Nephron progenitor cell (in vitro differentiated cells): ENCODE results near the gene CLPTM1L.

Experiments
- DNase-seq: peaks from one replicate; pipeline ENCODE4 v3.0.0; 2021
- H3K27ac Mint-ChIP-seq: 2 replicates; pipeline ENCODE4 v1.8.0; 2021; ENCODE audit warnings: mild to moderate bottlenecking, moderate library complexity, mixed read lengths
- H3K27me3 Mint-ChIP-seq: 2 replicates; pipeline ENCODE4 v1.8.0; 2021; ENCODE audit warnings: mild to moderate bottlenecking, low read depth, mixed read lengths; ENCODE audit not compliant: poor library complexity
- H3K36me3 Mint-ChIP-seq: 2 replicates; pipeline ENCODE4 v1.8.0; 2021; ENCODE audit warnings: low read depth, mixed read lengths
- H3K4me1 Mint-ChIP-seq: 2 replicates; pipeline ENCODE4 v1.8.0; 2021; ENCODE audit warnings: mixed read lengths
- H3K4me3 Mint-ChIP-seq: 2 replicates; pipeline ENCODE4 v1.8.0; 2021; ENCODE audit warnings: mild to moderate bottlenecking, moderate library complexity, mixed read lengths
- H3K9me3 Mint-ChIP-seq: 2 replicates; pipeline ENCODE4 v1.8.0; 2021; ENCODE audit warnings: mild to moderate bottlenecking, moderate library complexity, mixed read lengths
- TF ChIP-seq, protein P1 (sequence below): fragments of 200-600 bp; sonication (generic); IDR thresholded peaks from 2 replicates; pipeline ENCODE4 v1.5.0; 2021; ENCODE audit warnings: antibody characterized with exemption

The CLPTM1L gene

DNA sequence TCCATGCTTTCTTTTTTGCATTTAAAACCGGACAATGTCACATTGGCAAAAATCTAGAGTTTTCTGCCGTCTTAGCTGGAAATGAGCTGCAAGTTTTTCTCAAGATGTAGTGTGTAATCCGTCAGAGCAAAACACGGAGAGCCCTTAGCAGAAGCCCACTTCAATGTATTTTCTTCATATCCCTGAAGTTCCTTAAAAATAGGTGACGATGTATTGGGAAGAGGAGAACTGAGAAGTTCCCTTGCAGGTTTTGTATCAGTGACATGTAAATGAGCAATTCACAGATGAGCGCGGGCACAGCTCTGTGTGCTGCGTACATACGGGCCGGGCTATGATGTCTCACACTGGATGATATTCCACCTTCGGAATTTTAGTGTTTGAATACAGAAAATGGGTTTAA lies 14.8 kb upstream of the CLPTM1L start:
- Mint-ChIP-seq H3K4me3 (no peak overlapping the region), H3K4me1 (peaks cover 5% of the 10 kb centered on the region), H3K9me3 (no peaks in the 10 kb centered on the region), H3K27me3 (peaks cover 36% of the 10 kb centered on the region), H3K27ac (no peak overlapping the region), H3K36me3 (no peaks in the 10 kb centered on the region)
- no peak for DNase-seq
- TF ChIP-seq, protein P1, sequence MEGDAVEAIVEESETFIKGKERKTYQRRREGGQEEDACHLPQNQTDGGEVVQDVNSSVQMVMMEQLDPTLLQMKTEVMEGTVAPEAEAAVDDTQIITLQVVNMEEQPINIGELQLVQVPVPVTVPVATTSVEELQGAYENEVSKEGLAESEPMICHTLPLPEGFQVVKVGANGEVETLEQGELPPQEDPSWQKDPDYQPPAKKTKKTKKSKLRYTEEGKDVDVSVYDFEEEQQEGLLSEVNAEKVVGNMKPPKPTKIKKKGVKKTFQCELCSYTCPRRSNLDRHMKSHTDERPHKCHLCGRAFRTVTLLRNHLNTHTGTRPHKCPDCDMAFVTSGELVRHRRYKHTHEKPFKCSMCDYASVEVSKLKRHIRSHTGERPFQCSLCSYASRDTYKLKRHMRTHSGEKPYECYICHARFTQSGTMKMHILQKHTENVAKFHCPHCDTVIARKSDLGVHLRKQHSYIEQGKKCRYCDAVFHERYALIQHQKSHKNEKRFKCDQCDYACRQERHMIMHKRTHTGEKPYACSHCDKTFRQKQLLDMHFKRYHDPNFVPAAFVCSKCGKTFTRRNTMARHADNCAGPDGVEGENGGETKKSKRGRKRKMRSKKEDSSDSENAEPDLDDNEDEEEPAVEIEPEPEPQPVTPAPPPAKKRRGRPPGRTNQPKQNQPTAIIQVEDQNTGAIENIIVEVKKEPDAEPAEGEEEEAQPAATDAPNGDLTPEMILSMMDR: no peak

DNA sequence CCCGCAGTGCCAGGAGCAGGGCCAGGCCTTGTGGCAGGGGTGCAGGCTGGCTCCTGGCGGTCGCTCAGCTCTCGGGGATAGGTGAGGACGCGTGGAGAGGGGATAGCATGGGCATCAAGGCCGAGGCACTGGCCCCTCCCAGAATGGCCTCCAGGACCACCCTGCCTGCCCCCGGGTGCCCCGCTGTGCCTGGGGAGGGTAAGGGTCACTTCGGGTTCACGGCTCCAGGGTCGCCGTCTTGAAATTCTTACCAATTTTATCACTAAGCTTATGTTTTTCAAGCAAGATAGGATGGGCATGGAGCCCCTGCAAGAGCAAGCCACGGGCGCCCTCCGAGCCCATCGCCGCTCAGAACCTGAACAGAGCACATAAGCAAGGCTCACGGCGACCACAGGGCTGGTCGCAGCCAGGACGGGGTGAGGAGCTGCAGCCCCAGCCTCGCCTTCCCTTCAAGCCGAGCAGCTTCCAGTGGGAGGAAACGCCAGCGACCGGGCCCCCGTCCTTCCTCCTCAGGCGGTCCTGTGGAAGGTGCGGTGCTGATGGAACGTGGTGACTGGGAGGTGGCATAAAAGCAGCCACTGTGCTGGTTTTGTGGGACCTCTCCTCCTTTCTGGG lies 14.2 kb upstream of the CLPTM1L start:
- TF ChIP-seq, protein P1: no peak
- Mint-ChIP-seq H3K4me3 (no peak overlapping the region), H3K9me3 (no peaks in the 10 kb centered on the region), H3K36me3 (no peaks in the 10 kb centered on the region), H3K27me3 (peaks cover 30% of the 10 kb centered on the region), H3K4me1 (peaks cover 5% of the 10 kb centered on the region), H3K27ac (no peak overlapping the region)
- DNase-seq: no peak

DNA sequence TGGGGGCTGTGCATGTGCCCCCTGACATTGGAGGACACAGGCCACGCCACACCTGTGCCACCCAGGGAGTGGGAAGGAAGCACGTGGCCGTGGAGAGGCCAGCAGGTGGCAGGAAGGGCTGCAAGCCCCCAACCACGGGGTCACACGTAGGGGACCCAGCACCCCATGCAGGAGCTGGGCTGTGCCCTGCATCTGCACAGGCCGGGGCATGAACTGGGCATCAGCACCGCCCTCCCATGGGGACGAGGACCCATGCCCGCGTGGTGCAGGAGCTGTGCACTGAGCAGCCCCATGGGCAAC lies 13.8 kb upstream of the CLPTM1L start:
- Mint-ChIP-seq H3K27me3 (peaks cover 29% of the 10 kb centered on the region), H3K4me3 (no peak overlapping the region), H3K9me3 (no peaks in the 10 kb centered on the region), H3K36me3 (no peaks in the 10 kb centered on the region), H3K4me1 (peaks cover 5% of the 10 kb centered on the region), H3K27ac (no peak overlapping the region)
- TF ChIP-seq, protein P1: no peak
- DNase-seq: no peak

DNA sequence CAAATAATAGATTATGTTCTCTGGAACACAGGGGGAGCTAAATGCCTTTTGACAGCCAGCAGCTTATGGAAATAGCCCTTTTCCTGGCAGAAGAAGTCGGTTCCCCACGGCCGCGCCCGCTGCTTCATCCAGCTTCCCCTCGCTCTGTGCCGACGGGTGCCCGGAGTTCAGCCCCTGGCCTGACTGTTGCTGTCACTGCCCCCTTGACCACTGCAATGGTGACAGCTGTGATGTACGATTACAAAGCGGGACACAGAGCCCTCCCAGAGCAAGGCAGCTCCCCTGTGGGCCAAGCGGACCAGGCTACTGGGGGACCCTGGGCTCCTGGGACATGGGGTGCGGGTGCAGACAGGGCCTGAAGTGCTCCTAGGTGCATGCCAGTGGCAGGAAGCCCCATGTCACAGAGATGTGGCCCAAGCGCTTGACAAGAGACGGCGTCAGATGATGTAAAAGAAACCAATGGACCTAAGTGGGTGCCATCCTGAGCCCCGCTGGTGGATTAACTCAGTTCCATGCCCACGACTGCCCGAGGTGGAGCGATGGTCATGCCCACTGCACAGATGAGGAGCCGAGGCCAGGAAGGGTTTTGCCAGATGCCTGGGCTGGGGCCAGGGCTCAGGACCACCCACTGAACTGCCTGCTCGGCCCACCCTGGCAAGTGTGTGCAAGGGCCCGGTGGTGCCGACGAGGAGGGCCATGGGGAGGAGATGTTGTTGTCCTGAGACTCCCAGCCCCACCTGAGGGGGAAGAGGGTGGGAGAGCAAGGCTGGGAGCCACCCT lies 13.2 kb upstream of the CLPTM1L start:
- DNase-seq: no peak
- H3K4me1 Mint-ChIP-seq: peaks cover 5% of the 10 kb centered on the region
- H3K4me3 Mint-ChIP-seq: no peak overlapping the region
- H3K27me3 Mint-ChIP-seq: peaks cover 28% of the 10 kb centered on the region
- no peaks in the 10 kb centered on the region for H3K36me3 Mint-ChIP-seq
- no peak overlapping the region for H3K27ac Mint-ChIP-seq
- H3K9me3 Mint-ChIP-seq: no peaks in the 10 kb centered on the region
- TF ChIP-seq, protein P1: no peak

DNA sequence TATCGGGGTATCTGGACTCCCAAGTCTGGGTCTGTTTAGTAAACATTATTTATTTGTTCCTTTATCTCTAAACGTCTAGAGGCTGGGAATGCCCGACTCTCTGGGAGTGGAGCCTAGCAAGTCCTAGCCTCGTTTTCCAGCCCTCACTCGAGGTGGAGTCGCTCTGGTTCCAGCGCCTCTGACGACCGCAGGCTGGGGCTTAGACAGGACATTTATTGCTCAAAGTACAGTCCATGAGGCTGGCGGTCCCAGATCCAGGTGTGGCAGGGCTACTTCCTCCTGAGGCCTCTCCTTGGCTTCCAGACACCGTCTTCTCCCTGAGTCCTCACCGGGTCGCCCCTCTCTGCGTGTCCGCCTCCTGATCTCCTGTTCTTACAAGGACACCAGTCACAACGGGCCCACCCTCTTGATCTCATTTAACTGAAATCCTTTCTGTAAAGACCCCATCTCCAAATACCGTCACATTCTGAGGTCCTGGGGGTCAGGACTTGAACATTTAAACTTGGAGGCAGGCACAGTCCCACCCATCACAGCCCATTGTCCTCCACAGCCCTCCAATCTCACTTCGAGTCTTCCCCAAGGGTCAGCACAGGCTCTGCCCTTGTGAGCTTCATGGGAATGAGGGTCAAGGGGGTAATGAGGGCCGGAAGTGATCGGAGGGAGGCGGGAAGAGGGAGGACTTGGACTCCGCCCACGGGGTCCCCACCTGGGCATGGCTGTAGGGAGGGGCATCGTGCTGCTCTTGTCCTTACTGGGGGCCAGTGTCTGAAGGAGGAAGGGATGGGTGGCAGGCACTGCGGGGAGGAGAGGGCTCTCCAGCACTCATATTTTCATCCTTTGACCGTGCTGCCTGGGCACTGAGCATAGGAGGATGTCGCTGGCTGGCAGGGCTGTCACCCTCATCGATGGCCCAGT lies 12.2 kb upstream of the CLPTM1L start:
- H3K4me1 Mint-ChIP-seq: peaks cover 5% of the 10 kb centered on the region
- no peak overlapping the region for H3K27ac Mint-ChIP-seq
- no peak for DNase-seq
- no peak overlapping the region for H3K4me3 Mint-ChIP-seq
- H3K9me3 Mint-ChIP-seq: no peaks in the 10 kb centered on the region
- no peaks in the 10 kb centered on the region for H3K36me3 Mint-ChIP-seq
- TF ChIP-seq, protein P1: no peak
- peaks cover 23% of the 10 kb centered on the region for H3K27me3 Mint-ChIP-seq
